Measurements from ENCODE around the gene PLPP2.
"Not testable (repeated sequence)": the region's sequence is repeated elsewhere in the genome, so short reads cannot be mapped to it uniquely, and the experiment has no call there.

PLPP2 gene

GRCh38 chr19:271856-272255 lies 19.3 kb downstream of the PLPP2 start:
- no peak for DNase-seq (ENCODE audit: low spot score)

GRCh38 chr19:270766-271318 lies 20.4 kb downstream of the PLPP2 start:
- DNase-seq (ENCODE audit: low spot score): not testable (repeated sequence)

DNA sequence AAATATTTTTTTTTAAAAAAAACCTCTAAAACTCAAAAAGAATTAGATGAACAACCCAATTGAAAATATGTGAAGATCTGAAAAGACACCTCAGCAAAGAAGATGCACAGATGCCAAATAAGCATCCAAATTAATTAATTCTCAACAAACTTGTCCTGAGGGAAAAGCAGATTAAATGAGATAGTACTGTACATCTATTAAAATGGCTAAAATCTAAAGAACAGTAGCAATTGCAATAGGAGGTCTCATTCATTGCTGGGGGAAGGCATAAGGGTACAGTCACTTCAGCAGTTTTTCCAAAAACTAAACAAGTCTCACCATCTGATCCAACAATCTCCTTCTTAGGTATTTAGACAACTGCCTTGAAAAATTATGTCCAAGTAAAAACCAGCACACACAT lies 22.0 kb downstream of the PLPP2 start:
- no peak for DNase-seq (ENCODE audit: low spot score)

DNA sequence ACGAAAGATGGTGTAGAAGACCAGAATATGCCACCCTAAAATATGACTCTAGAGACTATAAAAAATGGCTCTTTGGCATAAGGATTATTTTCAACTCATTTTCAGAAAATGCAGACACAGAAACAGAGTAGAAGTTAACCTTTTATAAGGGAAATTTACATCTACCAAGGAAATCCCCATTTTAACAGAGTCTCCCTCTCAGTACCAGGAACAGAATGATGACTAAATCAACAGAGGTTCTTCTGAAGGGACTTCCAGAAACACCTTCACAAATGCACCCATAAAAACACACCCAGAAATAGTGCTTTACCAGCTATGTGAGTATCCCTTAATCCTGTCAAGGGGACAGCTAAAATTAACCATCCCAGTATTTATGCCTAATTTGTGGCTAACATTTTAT lies 29.1 kb downstream of the PLPP2 start:
- DNase-seq (ENCODE audit: low spot score): no peak

- DNase-seq (ENCODE audit: low spot score): not testable (repeated sequence)
Observed at GRCh38 chr19:256804-257203, 34.4 kb downstream of the PLPP2 start.

- not testable (repeated sequence) for DNase-seq (ENCODE audit: low spot score)
Observed at GRCh38 chr19:252421-253186, 38.6 kb downstream of the PLPP2 start.

GRCh38 chr19:246551-246950 lies 44.7 kb downstream of the PLPP2 start:
- no peak for DNase-seq (ENCODE audit: low spot score)

DNA sequence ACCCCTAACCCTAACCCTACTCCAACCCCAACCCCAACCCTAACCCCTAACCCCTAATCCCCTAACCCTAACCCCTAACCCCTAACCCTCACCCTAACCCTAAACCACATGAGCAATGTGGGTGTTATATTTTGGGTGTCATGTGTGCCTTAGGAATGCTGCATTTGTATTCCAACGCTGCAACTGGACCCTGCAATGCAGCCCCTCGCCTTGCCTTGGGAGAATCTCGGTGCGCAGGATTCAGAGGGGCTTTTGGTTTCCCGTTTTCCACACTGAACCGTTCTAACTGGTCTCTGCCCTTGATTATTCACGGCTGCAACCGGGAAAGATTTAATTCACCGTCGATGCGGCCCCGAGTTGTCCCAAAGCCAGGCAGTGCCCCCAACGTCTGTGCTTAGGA lies 45.3 kb downstream of the PLPP2 start:
- not testable (repeated sequence) for DNase-seq (ENCODE audit: low spot score)

GRCh38 chr19:245457-245856 lies 45.7 kb downstream of the PLPP2 start:
- DNase-seq (ENCODE audit: low spot score): no peak

Data from left forelimb (tissue), 1 donor.